Measurements from ENCODE around the gene SCP2.

- TF ChIP-seq CTCF (IDR thresholded peaks at IDR 0.05) (no peak), EP300 (IDR thresholded peaks at IDR 0.05) (no peak), POLR2AphosphoS5 (IDR thresholded peaks at IDR 0.05) (no peak)
Observed at GRCh38 chr1:52944566-52944965, 17.5 kb downstream of the SCP2 start.
